OCI-LY1 (cell line): Measurements from ENCODE around the gene SUFU.

Experiments
- H2AFZ ChIP-seq: fragments of 200-600 bp; sonication (generic), shearing (Covaris generic); 2 replicates; pipeline ENCODE4 v1.6.0; 2014; ENCODE audit warnings: antibody characterized with exemption, mild to moderate bottlenecking, low read length
- H3F3A ChIP-seq: fragments of 200-600 bp; sonication (generic), shearing (Covaris generic); 2 replicates; pipeline ENCODE4 v1.6.0; 2014; ENCODE audit warnings: mild to moderate bottlenecking, antibody characterized with exemption, low read length, moderate library complexity; ENCODE audit not compliant: insufficient read depth
- H3K27ac ChIP-seq: fragments of 200-600 bp; sonication (generic); 2 replicates; pipeline ENCODE4 v1.5.1; 2014; ENCODE audit warnings: low read length, mixed run types, mild to moderate bottlenecking, low read depth; ENCODE audit not compliant: poor library complexity, severe bottlenecking
- H3K27me3 ChIP-seq: fragments of 200-600 bp; sonication (generic); 2 replicates; pipeline ENCODE4 v1.6.0; 2014; ENCODE audit warnings: antibody characterized with exemption, mild to moderate bottlenecking, low read length, moderate library complexity; ENCODE audit not compliant: insufficient read depth
- H3K36me3 ChIP-seq: fragments of 200-600 bp; sonication (generic); 2 replicates; pipeline ENCODE4 v1.6.1; 2014; ENCODE audit warnings: mild to moderate bottlenecking, antibody characterized with exemption, low read length, moderate library complexity, mixed read lengths; ENCODE audit not compliant: insufficient read depth
- H3K4me1 ChIP-seq: fragments of 200-600 bp; sonication (generic); 2 replicates; pipeline ENCODE4 v1.5.1; 2014; ENCODE audit warnings: mild to moderate bottlenecking, low read length, moderate library complexity; ENCODE audit not compliant: insufficient read depth, severe bottlenecking
- H3K4me2 ChIP-seq: fragments of 200-600 bp; sonication (generic), shearing (Covaris generic); 2 replicates; pipeline ENCODE4 v1.6.1; 2014; ENCODE audit warnings: low read length
- H3K4me3 ChIP-seq: fragments of 200-600 bp; sonication (generic); 2 replicates; pipeline ENCODE4 v1.5.1; 2014; ENCODE audit warnings: low read length, low read depth, mild to moderate bottlenecking, mixed read lengths; ENCODE audit not compliant: poor library complexity, severe bottlenecking
- H3K79me2 ChIP-seq: fragments of 200-600 bp; shearing (Covaris generic); 2 replicates; pipeline ENCODE4 v1.6.1; 2016; ENCODE audit warnings: mixed run types, low read length, mixed read lengths; ENCODE audit not compliant: insufficient read depth
- H3K9ac ChIP-seq: fragments of 200-600 bp; sonication (generic), shearing (Covaris generic); 2 replicates; pipeline ENCODE4 v1.6.1; 2014; ENCODE audit warnings: mild to moderate bottlenecking, low read length, mixed read lengths
- H3K9me2 ChIP-seq: fragments of 200-600 bp; sonication (generic), shearing (Covaris generic); 2 replicates; pipeline ENCODE4 v1.6.1; 2014; ENCODE audit warnings: low read depth, mild to moderate bottlenecking, low read length, mixed read lengths
- H3K9me3 ChIP-seq: fragments of 200-600 bp; shearing (Covaris generic); 2 replicates; pipeline ENCODE4 v1.6.1; 2014; ENCODE audit warnings: low read length, mixed read lengths
- H4K20me1 ChIP-seq: fragments of 200-600 bp; sonication (generic), shearing (Covaris generic); 2 replicates; pipeline ENCODE4 v1.6.0; 2016; ENCODE audit warnings: mild to moderate bottlenecking, low read length; ENCODE audit not compliant: insufficient read depth
- CTCF ChIP-seq: fragments of 200-600 bp; sonication (generic), shearing (Covaris generic); IDR thresholded peaks from 2 replicates; pipeline ENCODE4 v1.5.1; 2017; ENCODE audit warnings: mild to moderate bottlenecking, antibody characterized with exemption, low read length, moderate library complexity, mixed read lengths
- EZH2 ChIP-seq: fragments of 200-600 bp; sonication (generic), shearing (Covaris generic); IDR thresholded peaks from 2 replicates; pipeline ENCODE4 v1.8.0; 2017; ENCODE audit warnings: borderline replicate concordance, mixed run types, mild to moderate bottlenecking, antibody characterized with exemption, low read length, moderate library complexity, mixed read lengths

SUFU gene

DNA sequence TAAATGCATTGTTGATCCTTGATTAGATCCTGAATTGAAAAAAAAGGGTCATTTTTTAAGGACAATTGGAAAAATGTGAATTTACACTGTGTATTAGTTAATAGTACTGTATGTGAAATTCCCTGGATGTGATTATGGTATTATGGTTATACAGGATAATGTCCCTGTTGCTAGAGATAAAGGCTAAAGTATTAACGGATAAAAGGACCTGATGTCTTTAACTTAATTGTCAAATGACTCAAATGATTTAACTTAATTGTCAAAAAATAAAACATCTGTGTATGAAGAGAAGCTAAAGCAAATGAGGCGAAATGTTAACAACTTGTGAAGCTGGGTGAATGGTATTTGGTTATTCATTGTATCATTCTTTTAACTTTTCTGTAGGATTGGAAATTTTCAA lies 48.8 kb downstream of the SUFU start:
- no peaks in the 10 kb centered on the region for H3K27me3 ChIP-seq
- no peaks in the 10 kb centered on the region for H3F3A ChIP-seq
- H4K20me1 ChIP-seq: no peaks in the 10 kb centered on the region
- no peaks in the 10 kb centered on the region for H3K79me2 ChIP-seq
- H3K9me3 ChIP-seq: no peaks in the 10 kb centered on the region
- H3K36me3 ChIP-seq: no peaks in the 10 kb centered on the region; the same call in 1 of the 2 replicates
- no peak overlapping the region for H3K27ac ChIP-seq
- no peak overlapping the region for H3K4me3 ChIP-seq
- H3K9ac ChIP-seq: no peak overlapping the region
- no peaks in the 10 kb centered on the region for H3K9me2 ChIP-seq
- H2AFZ ChIP-seq: no peak overlapping the region
- H3K4me1 ChIP-seq: no peaks in the 10 kb centered on the region
- TF ChIP-seq EZH2: no peak
- TF ChIP-seq CTCF: no peak
- no peak overlapping the region for H3K4me2 ChIP-seq

GRCh38 chr10:102553771-102554170 lies 50.0 kb downstream of the SUFU start:
- Histone ChIP-seq H3K36me3 (no peaks in the 10 kb centered on the region; the same call in 1 of the 2 replicates), H3K79me2 (no peaks in the 10 kb centered on the region), H3K4me3 (no peak overlapping the region), H3K9me3 (no peaks in the 10 kb centered on the region), H3F3A (no peaks in the 10 kb centered on the region), H3K9ac (no peak overlapping the region), H3K27me3 (no peaks in the 10 kb centered on the region), H3K4me2 (no peak overlapping the region), H4K20me1 (no peaks in the 10 kb centered on the region), H3K9me2 (no peaks in the 10 kb centered on the region), H2AFZ (no peak overlapping the region), H3K27ac (no peak overlapping the region), H3K4me1 (no peaks in the 10 kb centered on the region)
- no peak for TF ChIP-seq CTCF
- no peak for TF ChIP-seq EZH2

DNA sequence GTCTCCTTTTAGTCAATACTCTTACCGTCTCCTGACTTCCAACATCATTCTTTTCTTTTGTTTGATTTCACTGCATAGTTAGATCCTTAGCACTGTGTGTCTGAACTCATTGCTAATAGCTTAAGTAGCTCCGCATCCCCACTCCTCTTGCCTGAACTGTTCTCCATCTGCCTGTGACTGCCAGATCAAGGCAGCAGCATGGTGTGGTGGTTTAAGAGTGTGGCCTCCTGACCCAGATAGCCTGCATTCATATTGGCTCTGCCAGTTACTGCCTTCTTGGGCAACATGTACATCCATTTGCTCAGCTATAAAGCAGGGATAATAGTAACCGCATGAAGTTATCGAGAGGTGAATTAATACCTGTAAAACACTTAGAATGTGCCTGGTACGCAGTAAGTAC lies 50.8 kb downstream of the SUFU start:
- no peaks in the 10 kb centered on the region for H3K9me3 ChIP-seq
- no peak for TF ChIP-seq CTCF
- TF ChIP-seq EZH2: no peak

More for the DNA sequence above, 50.8 kb downstream of the SUFU start:
- H3K4me1 ChIP-seq: no peaks in the 10 kb centered on the region
- no peak overlapping the region for H3K27ac ChIP-seq
- no peak overlapping the region for H2AFZ ChIP-seq
- H3K4me3 ChIP-seq: no peak overlapping the region
- no peaks in the 10 kb centered on the region for H3K9me2 ChIP-seq
- H3K36me3 ChIP-seq: no peaks in the 10 kb centered on the region; the same call in 1 of the 2 replicates
- no peaks in the 10 kb centered on the region for H3K27me3 ChIP-seq
- H3K4me2 ChIP-seq: no peak overlapping the region
- H3K79me2 ChIP-seq: no peaks in the 10 kb centered on the region
- no peak overlapping the region for H3K9ac ChIP-seq
- no peaks in the 10 kb centered on the region for H4K20me1 ChIP-seq
- no peaks in the 10 kb centered on the region for H3F3A ChIP-seq
